GM12892 (cell line): ENCODE measurements around the gene GZMH.
A peak's percentile ranks its signal among the peaks of the same experiment; 100 is the strongest.
"Not testable (repeated sequence)": the region's sequence is repeated elsewhere in the genome, so short reads cannot be mapped to it uniquely, and the experiment has no call there.

Experiments used
- DNase-seq: peaks from one replicate; pipeline ENCODE4 v3.0.0; 2011; ENCODE audit not compliant: insufficient read length
- FAIRE-seq: peaks from 2 replicates; lab custom pipeline; 2011; peaks lifted over from hg19 to GRCh38; lab: Jason Lieb, UNC
- POLR2A ChIP-seq: IDR thresholded peaks from 2 replicates; pipeline ENCODE4 v1.6.1; 2011; ENCODE audit warnings: low read depth, low read length, control low read depth
- POLR2AphosphoS5 ChIP-seq: IDR thresholded peaks from 2 replicates; pipeline ENCODE4 v1.6.1; 2011; ENCODE audit warnings: low read depth, low read length, control low read depth
- TAF1 ChIP-seq: IDR thresholded peaks from 2 replicates; pipeline ENCODE4 v1.6.1; 2011; ENCODE audit warnings: low read depth, mild to moderate bottlenecking, control low read depth, low read length, borderline replicate concordance

Gene GZMH

DNA sequence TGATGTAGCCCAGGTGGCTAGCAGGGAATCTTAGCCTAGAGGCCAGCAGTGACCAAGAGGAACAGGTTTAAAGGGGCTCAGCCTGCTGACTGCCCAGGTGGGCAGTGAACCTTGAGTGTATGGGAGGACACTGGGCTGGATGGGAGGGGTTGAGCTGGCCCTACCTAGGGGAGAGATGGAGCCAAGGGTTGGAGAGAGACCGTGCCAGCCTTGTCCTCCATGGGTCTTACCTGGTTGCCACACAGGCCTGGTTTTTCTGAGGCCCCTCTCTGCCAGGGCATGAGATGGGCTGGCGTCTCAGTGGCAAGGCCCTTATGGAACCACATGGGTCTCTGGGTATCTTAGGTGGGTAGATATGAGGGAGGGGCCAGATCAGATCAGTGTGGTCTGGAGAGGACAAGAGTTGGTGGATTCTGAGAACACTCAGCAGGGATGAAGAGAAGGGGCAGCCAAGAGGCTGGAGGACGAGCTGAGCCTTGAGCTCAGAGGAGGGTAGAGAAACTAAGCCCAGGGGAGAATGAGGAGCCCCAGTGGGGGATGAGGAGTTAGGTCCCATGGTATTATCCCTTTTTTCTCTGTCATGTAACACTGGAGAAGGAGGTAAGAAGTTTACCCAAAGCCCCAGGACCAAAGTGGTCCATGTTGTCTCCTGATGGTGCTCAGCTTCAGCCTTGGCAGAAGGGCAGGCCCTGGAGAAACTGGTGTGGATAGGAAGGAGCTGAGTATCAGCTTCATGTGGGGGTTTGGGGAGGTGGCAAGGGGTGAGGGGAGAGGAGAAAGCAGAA lies 20.8 kb upstream of the GZMH start:
- TF ChIP-seq TAF1, result no peak
- no peak for TF ChIP-seq POLR2AphosphoS5
- TF ChIP-seq POLR2A, result no peak
- no peak for FAIRE-seq
- DNase-seq, result no peak

DNA sequence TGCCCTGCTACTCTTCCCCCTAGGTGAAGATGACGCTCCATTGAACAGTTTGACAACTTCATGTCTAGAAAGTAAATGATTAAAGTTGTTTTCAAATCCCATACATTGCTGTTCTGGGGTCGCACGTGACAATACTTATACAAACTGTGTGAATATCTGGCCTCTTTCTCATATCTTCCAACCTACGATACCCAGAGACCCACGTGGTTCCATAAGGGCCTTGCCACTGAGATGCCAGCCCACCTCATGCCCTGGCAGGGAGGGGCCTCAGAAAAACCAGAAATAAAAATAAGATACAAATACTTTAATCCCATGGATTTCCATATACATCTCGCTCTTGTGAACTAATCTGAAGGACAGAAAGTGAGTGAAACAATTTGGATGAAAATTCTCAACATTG lies 20.0 kb upstream of the GZMH start:
- no peak for DNase-seq
- TF ChIP-seq POLR2AphosphoS5 (no peak), POLR2A (no peak), TAF1 (no peak)
- FAIRE-seq, result no peak

DNA sequence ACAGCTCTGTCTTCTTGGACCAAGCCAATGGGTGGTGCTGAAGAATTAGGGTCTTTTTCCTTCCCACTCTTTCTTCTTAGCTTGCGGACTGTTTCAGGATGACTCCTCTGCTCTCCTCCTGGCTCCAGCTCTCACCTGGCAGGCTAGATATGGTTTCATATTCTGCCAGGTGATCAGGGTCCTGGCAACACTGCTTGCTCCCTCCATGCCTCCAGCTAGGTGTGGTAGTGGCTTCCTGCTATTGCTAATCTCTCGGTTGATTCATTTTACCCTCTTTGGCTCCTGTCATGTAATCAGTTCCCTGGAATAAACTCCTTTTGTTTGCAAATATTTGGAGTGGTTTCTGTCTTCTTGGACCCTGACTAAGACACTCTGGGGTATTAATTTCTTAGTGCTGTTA lies 4.3 kb upstream of the GZMH start:
- TF ChIP-seq POLR2A (no peak), TAF1 (no peak), POLR2AphosphoS5 (no peak)
- DNase-seq (no peak), FAIRE-seq (no peak)

DNA sequence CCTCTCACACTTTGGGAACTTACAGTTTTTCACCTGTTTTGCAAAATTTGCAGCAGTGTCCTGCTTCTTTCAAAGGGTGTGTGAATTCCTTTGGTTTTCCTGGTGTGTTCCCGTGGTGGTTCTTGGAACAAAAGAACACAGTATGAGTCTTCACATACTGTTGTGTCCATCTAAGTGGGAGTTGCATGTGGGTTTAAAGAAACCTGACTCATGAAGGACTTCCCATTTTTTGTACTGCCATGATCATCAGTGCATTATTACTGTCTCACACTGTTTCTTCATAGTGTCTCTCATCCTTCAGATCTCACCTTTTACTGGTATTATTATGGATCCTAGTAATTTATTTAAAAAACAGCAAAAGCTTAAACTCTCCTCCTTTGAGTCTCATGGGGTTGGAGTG lies 3.8 kb upstream of the GZMH start:
- no peak for FAIRE-seq
- no peak for DNase-seq
- TF ChIP-seq TAF1 (no peak), POLR2AphosphoS5 (no peak), POLR2A (no peak)

DNA sequence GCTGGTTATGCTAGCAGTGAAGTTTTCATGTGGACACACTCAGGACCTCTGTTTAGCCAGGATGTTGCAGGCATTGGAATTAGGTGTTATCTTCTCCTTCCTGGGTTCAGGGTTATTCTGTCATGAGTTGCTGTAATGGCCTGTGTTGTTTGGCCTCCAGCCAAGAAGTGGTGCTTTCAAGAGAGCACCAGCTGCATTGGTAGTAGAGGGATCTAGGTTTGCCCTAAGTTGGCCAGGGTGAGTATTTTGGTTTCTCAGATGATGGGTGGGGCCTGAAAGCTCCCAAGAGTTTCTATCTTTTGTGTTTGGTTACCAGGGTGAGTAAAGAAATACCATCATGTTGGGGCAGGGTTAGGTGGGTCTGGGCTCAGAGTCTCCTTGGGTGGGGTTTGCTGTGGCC lies 2.7 kb upstream of the GZMH start:
- FAIRE-seq, result no peak
- TF ChIP-seq TAF1 (no peak), POLR2AphosphoS5 (no peak)
- DNase-seq, result no peak

DNA sequence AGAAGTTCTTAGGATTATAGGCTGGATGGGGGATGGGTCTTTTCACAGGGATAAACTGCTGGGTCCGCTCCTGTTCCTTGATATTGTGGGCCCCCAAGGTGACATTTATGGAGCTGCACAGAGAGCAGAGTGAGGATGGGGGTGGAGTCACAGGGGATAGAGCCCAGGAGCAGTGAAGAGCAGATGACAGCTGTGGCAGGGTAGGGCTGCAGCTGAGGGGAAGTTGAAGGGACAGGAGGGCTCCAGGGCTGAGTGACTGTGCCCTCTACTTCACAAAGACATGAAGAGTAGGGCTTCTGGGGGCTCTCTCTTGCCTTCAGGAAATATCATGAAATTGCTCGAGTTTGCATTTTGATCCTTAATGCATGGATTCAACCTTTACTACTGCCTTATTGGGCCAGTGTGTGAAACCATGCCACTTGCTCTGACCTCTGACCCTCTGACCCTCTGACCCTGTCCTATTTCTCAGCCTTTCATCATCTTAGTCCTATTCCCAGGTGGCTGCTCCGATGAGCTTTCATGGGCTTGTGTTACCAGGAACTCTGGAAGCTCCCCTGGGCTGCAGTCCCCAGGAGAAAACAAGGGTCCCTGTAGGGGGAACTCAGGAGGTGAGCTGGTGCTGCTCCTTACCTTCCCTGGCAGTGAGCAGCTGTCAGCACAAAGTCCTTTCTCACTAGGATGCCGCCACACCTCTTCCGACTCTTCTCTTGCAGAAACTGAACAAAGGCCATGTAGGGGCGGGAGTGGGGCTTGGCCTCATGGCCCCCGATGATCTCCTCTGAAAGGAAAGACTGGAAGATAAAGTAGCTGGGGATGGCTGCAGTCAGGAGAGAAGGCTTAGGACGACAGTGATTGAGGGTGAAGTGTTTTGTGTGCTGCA lies 1.6 kb downstream of the GZMH start:
- FAIRE-seq, result no peak
- DNase-seq, result no peak
- no peak for TF ChIP-seq TAF1
- no peak for TF ChIP-seq POLR2A
- no peak for TF ChIP-seq POLR2AphosphoS5

DNA sequence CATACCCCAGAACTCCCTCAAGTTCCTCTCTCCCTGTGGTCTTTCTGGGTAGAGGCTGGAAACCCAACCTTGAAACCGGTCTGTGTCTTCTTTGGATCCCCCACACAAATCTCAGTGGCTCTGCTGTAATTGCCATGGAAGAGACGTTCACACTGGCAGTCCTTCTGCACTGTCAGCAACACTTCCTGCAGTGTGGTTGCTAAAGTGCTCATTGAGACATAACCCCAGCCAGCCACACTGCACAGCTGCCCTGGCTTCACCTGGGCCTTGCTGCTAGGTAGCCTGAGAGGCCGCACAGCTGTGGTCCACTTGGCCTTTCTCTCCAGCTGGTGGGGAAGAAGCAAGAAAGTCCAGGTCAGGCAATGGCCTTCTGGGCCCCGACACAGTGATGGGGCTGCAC lies 2.4 kb downstream of the GZMH start:
- FAIRE-seq (peak; percentile 30), DNase-seq (no peak)
- no peak for TF ChIP-seq TAF1
- no peak for TF ChIP-seq POLR2A
- TF ChIP-seq POLR2AphosphoS5, result no peak

DNA sequence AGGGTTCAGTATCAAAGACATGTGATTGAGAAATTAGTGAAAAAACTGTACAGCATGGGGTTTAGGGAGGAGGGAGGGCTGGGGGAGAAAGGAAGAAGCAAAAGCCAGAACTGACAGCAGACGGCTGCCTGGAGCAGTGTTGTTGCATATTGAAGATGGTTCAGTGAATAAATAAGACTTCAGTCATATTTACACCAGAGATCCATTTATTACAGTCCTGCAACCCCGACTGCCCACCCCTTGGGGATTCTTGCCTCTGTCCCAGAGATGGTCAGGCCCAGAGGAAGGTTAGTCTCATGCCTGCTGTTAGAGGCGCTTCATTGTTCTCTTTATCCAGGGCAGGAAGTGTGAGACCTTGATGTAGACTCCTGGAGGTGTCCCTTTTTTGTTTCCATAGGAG lies 3.2 kb downstream of the GZMH start:
- DNase-seq (no peak), FAIRE-seq (no peak)

DNA sequence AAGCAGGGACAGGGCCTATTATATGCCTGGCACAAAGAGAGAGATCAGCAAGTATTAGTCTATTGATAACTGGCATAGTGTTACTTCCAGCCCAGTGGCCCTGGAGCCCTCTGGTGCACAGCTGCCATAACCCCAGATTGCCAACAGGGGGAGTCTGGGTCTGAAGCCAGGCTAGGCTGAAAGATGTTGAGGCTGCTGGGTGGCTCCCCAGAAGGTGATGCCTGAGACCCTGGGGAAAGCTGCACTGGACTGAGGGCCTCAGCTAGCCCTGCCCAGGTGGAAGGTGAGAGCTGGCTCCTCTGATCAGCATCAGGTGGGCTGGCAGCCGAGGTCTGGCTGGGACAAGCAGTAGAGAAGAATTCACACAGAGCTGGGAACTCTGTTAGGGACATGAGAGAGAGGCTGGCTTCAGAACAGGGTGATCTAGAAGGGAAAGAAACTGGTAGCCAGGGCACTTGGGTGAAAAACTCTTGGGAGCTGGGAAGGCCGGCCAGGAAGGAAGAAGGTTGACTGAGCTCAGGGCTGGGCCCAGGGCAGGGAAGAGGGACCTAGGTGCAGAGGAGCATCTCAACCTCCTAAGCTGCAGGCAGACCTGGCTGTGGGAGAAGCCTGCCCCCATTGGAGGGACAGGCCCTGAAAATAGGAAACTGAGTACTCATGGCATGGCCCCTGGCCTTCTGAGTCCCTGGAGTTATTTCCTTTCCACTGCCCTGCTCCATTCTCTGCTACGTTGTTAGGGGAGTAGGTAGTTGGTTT lies 3.9 kb downstream of the GZMH start:
- peak; percentile 48 for DNase-seq

More for the DNA sequence above, 3.2 kb downstream of the GZMH start:
- TF ChIP-seq POLR2A (no peak), TAF1 (no peak), POLR2AphosphoS5 (no peak)

DNA sequence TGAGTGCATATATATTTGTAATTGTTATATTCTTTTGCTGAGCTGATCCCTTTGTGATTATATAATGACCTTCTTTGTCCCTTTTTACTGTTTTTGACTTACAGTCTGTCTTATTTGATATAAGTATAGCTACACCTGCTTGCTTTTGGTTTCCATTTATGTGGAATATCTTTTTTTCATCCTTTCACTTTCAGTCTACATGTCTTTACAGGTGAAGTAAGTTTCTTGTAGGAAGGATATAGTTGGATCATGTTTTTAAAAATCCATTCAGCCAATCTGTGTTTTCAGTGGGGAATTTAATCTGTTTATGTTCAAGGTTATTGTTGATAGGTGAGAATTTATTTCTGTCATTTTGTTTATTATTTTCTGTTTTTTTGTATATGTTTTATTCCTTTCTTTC lies 12.1 kb downstream of the GZMH start:
- TF ChIP-seq POLR2AphosphoS5, result no peak
- TF ChIP-seq POLR2A, result no peak
- TF ChIP-seq TAF1, result no peak
- FAIRE-seq, result no peak
- DNase-seq, result no peak

More for the DNA sequence above, 3.9 kb downstream of the GZMH start:
- TF ChIP-seq POLR2AphosphoS5 (no peak), POLR2A (no peak), TAF1 (no peak)
- peak; percentile 74 for FAIRE-seq

DNA sequence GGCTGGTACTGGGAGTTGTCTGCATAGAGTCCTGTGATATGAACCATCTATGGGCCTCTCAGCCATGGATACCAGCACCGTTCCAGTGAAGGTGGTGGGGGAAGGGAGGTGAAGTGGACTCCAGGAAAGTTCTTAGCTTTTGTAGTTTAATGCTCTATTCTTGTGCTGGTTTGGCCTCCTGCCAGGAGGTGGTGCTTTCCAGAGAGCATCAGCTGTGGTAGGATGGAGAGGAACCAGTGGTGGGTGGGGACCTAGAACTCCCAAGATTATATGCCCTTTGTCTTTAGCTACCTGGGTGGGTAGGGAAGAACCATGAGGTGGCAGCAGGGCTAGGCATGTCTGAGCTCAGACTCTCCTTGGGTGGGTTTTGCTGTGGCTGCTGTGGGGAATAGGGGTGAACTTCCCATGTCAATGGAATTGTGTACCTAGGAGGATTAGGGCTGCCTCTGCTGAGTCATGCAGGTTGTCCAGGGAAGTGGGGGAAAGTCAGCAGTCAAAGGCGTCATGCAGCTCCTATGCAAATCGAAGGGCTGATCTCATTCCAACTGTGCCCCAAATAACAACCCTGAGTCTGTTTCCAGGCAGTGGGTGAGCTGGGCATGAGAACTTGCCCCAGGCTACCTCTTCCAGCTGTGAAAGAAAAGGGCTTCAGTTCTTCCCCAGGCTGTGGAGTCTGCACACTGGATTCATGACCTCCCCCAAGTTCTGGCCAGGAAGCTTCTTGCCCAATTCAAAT lies 14.2 kb downstream of the GZMH start:
- DNase-seq, result no peak
- FAIRE-seq, result no peak

DNA sequence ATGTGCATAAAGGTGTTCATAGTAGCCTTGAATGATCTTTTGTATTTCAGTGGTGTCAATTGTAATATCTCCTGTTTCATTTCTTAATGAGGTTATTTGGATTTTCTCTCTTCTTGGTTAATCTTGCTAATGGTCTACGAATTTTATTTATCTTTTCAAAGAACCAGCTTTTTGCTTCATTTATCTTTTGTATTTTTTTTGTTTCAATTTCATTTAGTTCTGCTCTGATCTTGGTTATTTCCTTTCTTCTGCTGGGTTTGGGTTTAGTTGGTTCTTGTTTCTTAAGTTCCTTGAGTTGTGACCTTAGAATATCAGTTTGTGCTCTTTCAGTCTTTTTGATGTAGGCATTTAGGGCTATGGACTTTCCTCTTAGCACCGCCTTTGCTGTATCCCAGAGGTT lies 18.5 kb downstream of the GZMH start:
- not testable (repeated sequence) for DNase-seq, FAIRE-seq

More for the DNA sequence above, 14.2 kb downstream of the GZMH start:
- TF ChIP-seq POLR2A (no peak), TAF1 (no peak), POLR2AphosphoS5 (no peak)

DNA sequence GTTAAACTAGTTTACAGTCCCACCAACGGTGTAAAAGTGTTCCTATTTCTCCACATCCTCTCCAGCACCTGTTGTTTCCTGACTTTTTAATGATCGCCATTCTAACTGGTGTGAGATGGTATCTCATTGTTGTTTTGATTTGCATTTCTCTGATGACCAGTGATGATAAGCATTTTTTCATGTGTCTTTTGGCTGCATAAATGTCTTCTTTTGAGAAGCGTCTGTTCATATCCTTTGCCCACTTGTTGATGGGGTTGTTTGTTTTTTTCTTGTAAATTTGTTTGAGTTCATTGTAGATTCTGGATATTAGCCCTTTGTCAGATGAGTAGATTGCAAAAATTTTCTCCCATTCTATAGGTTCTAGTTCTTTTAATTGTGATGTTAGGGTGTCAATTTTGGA lies 25.1 kb downstream of the GZMH start:
- DNase-seq, FAIRE-seq: not testable (repeated sequence)
